HG03354 (cell line): ENCODE measurements around the gene ESD.
A peak's percentile ranks its signal among the peaks of the same experiment; 100 is the strongest.

Experiments used
- ATAC-seq: cut with Tn5 transposase; IDR thresholded peaks from one replicate; pipeline ENCODE4 v1.9.1; 2021; ENCODE audit warnings: mild to moderate bottlenecking; ENCODE audit not compliant: unreplicated experiment, poor library complexity, severe bottlenecking

ESD gene

DNA sequence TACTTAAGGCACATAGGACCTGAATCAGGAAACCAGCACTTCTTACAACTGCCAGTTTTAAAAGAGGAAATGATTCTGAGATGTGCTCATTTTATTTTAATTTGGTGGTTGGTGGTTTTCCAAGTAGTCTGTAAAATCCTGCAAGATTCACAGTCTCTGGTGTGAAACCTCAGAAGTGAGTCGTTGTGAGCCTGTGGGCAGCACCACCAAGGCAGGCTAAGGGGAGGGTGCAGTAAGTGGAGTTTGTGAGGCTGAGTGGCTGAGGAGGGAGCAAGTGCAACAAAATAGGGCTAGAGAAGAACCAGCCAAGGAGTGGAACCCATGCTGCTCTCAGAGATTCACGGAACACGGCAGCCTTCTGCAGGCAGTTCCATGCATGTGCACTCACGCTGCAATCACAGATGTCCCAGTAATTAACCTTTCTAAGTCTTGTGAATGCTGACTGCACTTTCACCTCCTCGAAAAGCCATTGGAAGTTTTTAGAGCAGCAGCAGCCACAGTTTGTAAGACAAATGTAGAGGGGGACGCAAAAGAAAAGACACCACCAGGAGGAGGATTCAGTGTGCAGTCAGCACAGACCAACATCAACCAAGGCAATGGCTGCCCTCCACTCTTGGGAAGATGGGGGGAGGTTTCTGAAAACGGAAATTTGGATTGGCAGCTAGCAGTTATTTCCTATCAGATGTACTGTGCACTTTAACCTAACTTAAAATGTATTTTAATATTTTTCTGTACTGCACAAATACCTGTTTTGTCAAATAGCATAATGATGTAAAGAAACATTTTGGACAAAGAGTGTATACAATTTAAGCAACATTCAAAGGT lies 44.9 kb downstream of the ESD start:
- peak; percentile 78 for ATAC-seq

DNA sequence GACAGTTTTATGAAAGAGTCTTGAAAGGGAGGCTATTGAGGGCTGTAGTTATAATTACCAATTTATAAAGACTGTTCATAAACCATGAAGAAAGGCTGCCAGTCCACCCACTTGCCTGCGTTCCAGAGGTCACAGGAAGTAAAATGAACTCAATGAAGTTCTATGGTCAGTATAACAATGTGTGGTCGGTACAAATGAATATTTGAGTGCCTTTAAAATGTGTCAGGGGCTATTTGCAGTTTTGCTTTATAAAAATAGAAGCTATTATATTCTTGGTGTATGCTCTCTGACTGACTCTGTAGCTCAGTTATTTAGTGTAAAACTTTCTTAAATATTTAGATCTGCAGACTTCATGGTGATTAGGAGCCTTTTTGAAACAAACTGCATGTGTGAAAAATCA lies 47.0 kb downstream of the ESD start:
- no peak for ATAC-seq

DNA sequence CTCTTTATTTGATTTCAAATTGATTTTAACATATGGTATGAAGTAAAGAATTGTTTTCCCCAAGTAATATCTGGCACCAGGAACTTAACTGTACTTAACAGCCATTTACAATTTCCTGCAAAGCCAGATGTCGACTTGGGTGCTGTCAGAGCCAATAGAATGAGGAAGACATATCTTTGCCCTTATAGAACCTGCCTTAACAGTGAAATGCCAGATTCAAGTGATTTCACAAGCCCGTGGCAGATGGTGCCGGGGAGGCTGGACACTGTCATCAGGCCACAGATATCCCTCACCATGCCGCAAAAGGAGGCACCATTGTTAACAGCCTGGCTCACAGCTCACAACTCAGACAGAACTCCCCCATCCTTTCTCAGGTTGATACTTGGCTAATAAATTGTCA lies 48.7 kb downstream of the ESD start:
- ATAC-seq, result no peak

DNA sequence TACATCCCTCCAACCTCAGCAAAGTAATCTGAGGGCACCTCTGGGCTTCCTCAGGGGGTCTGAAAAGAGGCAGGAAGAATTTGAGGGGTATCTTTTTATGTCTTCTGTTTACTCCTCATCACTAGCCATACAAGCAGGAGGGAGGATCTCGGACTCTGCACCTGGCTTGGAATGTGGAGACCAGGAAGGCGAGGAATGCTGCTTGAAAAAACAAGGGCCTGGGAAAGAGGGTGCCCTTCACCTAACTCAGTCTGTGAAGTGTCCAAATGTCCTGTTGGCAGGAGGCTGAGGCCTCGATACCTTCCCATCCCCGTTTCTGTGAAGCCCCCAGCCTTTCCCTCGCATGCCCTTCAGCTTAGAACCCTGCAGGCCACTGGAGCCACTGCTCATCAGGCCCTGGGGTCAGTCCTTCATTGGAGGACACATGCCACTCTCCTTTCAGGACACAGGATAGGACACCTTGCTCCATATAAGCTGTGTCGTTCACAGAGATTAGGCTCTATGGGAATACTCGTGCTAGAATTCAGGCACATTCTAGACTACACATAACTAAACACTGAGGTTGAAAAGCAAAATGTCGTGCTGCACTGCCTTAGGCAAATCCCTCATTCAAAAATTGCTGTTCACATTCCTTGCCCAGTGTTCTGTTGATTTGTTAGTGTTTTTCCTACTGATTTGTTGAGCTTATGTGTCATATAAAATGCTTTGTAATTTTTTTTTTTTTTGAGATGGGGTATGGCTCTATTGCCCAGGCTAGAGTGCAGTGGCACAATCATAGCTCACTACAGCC lies 49.7 kb downstream of the ESD start:
- ATAC-seq, result no peak

DNA sequence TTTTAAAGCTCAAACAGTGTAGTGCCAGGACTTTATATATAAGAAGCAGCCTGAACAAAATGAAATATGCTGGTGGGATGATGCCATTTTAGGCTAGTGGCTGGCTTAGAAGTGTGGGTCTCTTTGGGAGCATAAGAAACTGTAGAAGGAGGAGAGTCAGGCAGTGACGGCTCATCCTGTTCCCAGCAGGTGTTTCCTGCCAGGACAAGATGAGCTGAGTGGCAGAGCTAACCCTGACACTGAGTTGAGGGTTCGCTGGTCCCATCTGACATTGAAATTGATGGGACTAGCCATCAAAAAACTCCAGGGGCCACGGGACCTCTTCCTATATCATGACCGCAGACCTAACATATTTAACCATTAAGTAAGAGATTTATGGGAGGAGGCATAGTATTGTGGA lies 51.3 kb downstream of the ESD start:
- ATAC-seq, result no peak

DNA sequence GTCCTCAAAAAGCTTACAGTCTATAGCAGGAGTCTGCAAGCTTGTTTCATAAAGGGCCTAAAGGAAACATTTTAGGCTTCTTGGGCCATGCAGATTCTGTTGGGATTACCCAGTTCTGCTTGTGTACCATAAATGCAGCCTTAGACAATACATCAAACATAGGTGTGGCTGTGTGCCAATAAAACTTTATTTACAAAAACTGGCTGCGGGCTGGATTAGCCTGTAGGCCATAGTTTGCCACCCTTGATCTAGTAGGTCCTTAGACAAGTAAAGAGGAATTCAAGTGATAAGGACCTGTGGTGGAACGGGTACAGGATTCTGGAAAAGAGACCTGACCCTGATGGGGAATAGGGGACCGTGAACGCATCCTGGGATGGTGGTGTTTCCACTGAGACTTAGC lies 51.9 kb downstream of the ESD start:
- ATAC-seq, result no peak

DNA sequence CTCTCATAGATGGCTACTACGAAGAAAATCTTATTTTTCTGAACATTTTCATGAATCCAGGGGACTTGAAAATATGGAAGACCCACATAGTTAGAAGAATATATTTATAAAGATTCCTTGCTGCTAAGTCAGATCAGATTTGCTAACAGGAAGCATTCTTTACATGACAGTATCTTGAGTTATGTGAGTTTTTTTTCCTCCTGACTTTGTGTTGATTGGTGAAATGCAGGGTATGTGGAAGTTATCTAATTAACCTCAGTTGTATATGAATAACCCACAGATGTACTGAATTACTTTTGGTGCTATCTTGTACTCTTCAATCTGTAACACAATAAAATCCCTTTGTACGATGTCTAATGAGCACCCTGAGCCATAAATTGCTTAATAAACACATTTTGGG lies 53.8 kb downstream of the ESD start:
- no peak for ATAC-seq

DNA sequence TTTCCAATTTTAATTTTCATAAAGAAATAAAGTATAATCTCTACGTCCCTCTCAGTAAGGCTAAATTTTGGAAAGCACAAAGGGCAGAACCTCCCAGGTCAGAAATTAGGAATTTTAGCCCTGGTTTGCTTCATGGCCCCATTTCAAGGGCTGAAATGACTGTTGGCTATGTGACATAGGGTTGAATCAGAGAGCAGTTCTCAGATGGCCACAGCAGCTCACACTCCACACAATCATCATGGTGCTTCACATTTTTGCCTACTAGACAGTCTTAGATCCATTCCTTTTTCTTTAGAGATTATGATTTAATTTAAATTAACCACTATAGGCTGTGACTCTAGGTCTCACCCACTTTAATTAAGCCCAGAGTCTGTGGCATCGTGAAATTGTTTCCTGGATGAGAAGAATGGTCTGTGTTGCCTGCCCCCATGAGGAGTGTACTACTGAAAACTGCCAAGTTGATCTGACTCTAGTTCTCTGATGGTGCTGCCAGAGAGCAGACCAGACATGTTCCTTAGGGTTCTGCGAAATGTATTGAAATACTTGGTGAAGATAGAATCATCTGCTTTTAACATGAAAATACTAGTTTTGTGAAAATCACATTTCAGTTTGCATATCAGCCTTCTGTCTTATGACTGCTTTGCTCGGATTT lies 57.4 kb downstream of the ESD start:
- no peak for ATAC-seq

DNA sequence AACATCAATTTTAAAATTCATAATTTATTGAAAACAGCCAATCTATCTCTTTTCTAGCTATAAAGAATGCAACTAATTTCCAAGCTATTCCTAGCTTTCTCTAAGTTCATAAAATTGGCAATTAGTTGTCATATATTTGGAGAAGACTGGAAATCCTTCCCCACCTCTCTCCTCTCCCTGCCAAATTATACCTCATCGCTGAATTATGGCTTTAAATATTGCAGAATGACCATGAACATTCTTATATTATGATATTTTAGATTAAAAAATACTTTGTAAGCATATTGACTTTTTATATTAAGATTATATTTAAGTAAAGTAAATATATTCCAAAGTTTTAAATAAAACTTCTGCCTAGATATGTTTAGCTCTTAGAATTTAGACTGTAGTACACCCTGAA lies 58.2 kb downstream of the ESD start:
- ATAC-seq, result no peak

DNA sequence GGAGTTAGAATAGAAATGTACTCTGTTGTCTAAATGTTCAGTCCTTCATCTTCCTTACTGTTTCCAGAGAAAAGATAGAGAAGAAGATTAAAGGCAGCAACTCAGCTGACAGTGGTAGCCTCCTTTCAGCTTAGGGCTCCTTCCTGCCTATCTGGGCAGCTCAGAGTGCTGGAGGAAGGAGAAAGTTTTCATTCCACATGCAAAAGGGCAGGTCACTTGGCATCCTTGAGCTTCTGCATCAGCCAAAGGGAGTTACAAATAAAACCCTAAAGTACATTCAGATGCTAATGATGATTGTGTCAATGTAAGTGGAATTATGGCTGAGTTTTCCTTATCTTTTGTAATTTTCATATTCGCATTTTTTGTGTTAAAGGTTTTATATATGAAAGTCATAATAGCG lies 58.9 kb downstream of the ESD start:
- ATAC-seq, result no peak

DNA sequence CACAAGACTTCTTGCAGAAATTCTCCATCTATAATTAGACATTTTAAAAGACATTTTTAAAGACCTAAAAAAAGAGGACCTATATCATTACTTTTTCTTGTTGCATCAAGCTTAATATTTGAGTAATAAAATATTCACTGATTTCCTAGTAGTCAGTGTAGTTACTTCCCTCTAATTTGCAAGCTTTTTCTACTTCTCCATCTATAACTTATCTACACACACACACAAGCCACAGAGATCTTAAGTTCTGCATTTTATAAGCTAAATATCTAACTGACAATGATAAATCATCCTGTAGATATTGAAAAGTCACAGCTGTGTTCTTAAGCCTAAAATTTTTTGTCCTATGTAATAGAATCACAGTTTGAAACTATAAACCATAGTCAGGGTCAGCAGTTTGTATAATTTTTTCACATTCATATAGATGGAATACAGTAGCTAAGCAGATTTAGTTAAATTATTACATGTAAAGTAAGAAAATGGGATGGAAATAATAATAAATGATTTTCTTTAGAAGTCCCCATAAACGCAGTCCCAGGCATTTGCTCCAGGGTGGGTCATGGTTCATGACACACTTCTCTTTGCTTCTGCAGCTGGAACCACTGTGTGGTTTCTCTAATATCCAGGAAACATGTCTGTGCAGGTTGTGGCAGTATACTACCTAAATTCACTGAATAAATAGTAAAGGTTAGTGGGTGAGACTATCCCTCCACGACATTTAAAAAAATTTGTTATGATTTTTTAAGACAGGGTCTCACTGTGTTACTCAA lies 60.2 kb downstream of the ESD start:
- ATAC-seq, result no peak

DNA sequence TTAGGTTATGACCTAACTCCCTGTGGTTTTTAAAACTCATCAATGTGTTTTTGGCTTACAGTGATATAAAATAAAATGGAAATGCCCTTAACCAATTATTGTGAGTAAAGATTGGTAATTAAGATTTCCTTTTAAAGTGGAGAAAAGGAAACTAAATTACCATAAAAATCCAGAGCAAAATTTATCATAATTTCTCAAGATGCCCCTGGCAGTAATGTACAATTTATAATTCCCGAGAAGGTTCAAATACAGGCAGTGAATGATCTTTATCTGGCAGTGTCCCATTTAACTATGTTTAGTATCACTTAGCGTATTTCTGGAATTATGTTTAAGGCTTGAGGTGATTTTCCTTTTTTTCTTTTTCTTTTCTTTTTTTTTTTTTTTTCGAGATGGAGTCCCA lies 61.5 kb downstream of the ESD start:
- no peak for ATAC-seq

DNA sequence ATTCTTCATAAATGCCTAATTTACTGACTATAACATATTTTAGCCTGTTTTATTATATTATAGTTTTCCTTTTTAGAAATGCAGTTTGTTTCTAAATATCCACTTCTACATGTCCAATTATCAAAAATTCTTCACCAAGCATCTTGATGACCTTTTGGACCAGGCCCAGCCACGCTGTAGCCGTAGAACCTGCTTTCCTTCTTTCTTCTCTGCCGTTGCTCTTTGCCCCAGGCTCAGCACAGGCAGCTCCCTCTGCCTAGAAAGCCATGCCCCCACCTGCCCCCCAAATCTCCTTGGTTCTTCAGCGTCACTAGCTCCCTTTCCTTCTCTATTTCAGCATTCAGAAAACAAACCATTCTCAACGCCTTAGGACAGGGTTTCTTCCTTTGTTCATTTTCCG lies 65.4 kb downstream of the ESD start:
- no peak for ATAC-seq

DNA sequence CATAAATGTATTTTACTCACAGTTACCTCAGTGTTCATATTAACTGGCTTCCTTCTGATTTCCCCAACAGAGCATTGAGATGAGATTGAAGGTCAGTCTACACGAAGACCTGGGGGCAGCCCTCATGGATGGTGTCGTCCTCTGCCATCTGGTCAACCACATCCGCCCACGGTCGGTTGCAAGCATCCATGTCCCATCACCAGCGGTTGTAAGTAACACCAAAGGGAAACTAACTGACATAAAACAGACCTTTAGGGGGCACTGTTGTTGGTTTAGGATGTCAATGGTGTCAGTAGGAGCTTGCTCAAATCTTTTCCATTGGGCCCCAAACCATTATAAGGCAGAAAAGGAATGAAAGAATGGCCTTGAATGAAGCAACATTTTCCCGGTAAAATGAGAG lies 68.2 kb downstream of the ESD start:
- ATAC-seq, result no peak

DNA sequence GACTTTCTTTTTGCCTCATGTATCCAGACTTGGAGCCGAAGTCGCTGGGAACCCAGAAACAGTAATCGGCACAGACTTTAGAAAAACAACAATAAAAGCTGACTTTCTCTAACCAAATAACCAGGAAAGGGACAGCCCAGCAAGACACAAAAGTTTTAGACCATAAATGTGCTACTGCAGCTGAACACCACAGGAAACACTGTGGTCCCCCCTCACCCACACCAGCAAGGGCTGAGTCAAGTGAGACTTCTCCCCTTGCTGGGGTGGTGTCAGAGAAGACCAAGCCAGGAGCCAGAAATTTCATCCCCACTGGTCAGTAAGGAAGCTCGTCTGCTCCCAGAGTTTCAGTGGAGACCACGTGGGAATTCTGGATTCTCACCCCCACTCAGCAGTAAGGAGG lies 70.6 kb downstream of the ESD start:
- ATAC-seq, result no peak
